ENCODE results near the gene NAPG.
"Not testable (repeated sequence)": the region's sequence is repeated elsewhere in the genome, so short reads cannot be mapped to it uniquely, and the experiment has no call there.

Gene NAPG

DNA sequence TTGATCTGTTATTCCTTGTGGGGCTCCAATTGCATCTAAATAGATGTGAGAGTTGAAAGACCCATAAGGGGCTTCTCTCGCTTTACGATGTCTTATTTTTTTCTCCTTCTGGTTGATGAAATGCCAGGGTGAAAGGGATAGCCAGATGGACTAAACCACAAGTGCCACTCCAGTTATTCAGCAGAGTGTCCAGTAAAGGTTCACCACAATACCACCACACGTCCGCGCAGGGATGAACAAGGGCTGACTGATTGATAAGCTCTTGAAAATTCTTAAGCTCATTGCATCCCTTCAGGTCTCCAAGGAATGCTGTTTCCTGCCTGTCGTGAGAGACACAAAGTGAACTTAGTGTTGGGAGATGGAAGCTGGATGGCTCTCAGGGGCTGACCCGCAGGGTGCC lies 74.9 kb downstream of the NAPG start:
- POLR2A ChIA-PET (ENCODE audit: low non-redundant PET); DNase-seq (ENCODE audit: low spot score); H3K27ac ChIP-seq: not testable (repeated sequence)
- CTCF ChIA-PET, result interaction anchor here (0.7 kb wide), 1 partner anchor 42 kb away, joined by 4 read pairs; no protein-coding TSS in a partner anchor

Data from RWPE1 (cell line).